Adrenal gland (tissue), 12 donors: Measurements from ENCODE around the gene MAN1A2. TPM values are rescaled to one million over a fixed set of nuclear protein-coding genes. Genes with fewer than 3 reads are reported as not detected.

ENCODE experiments used
- DNase-seq, 7 donors: peaks; one replicate each; pipeline ENCODE4 v3.0.0-alpha.2; 2019 to 2020
- H3K27ac ChIP-seq, 5 donors: fragments of 200-600 bp; sonication (generic) in 4 of 5; 1 replicate in 3 of 5; 2 replicates in 2 of 5; pipeline versions ENCODE4 v1.5.1 to v1.8.0; 2016 to 2020; ENCODE audit warnings: mild to moderate bottlenecking in 1 of 5
- H3K27me3 ChIP-seq: fragments of 200-600 bp; 2 replicates; pipeline ENCODE4 v1.8.0; 2021
- H3K36me3 ChIP-seq, 2 donors: fragments of 200-600 bp; replicated peaks in 1 of 2; 1 replicate in 1 of 2; 2 replicates in 1 of 2; pipeline versions ENCODE4 v1.5.1 to v1.8.0; 2018 to 2022
- H3K4me1 ChIP-seq, 2 donors: fragments of 200-600 bp; replicated peaks in 1 of 2; 1 replicate in 1 of 2; 2 replicates in 1 of 2; pipeline versions ENCODE4 v1.5.1 to v1.8.0; 2018 to 2021
- H3K4me3 ChIP-seq, 4 donors: fragments of 200-600 bp; sonication (generic) in 3 of 4; one replicate each; pipeline ENCODE4 v1.5.1; 2016 to 2018
- H3K9me3 ChIP-seq, 3 donors: fragments of 200-600 bp; sonication (generic) in 1 of 3; replicated peaks in 1 of 3; 1 replicate in 2 of 3; 2 replicates in 1 of 3; pipeline versions ENCODE4 v1.5.1 to v1.8.0; 2016 to 2021
- CTCF ChIP-seq, 6 experiments: fragments of 450-650 bp in 4 of 6; fragments of 200-600 bp in 2 of 6; sonication (generic) in 1 of 6; IDR thresholded peaks; 1 replicate in 5 of 6; 2 replicates in 1 of 6; pipeline versions ENCODE4 v1.5.1 to v1.8.0; 2016 to 2021; ENCODE audit warnings: antibody characterized with exemption in 6 of 6, mild to moderate bottlenecking in 2 of 6, moderate library complexity in 1 of 6
- POLR2A ChIP-seq, 2 donors: fragments of 450-650 bp; IDR thresholded peaks; one replicate each; pipeline ENCODE4 v1.6.1; 2017; ENCODE audit warnings: antibody characterized with exemption in 2 of 2, mild to moderate bottlenecking in 2 of 2, moderate library complexity in 1 of 2
- WGBS, 4 donors: extraction: QIAGEN DNeasy Blood & Tissue Kit in 2 of 4; methylation state at CpG; one replicate each; pipeline versions ENCODE4 v1.1.5 to v1.1.7; 2013 to 2017; 5-methylcytosine and 5-hydroxymethylcytosine counted together
- intact Hi-C, 2 donors: fragments of 100-400 bp; cut with DNase I; formaldehyde crosslinking; loops; one replicate each; pipeline versions ENCODE4 v1.14.1 to v1.15.0; 2022 to 2023
- polyA plus RNA-seq, 3 donors: library from polyadenylated mRNA; stranded (reverse); fragments of 200-250 nt in 2 of 3; fragments of 350-450 nt in 1 of 3; fragmentation: Illumina TruSeq in 1 of 3; extraction: RNeasy Lipid Tissue Mini Kit (QIAGEN cat#74804) in 1 of 3; gene quantifications; one replicate each; pipeline ENCODE4 v1.2.3, GENCODE V29; 2013 to 2014
- total RNA-seq, 9 donors: library from RNA; depleted of rRNA in 4 of 9; stranded (reverse); fragments of >200 nt in 4 of 9; fragments of 120-200 nt in 1 of 9; fragmentation: NEBNext Ultra II Directional in 1 of 9; extraction: Animal tissue kit (Norgen Biotek cat#: 25700) in 1 of 9; gene quantifications; one replicate each; pipeline versions ENCODE4 v1.1.0 to v1.2.4, GENCODE V29; 2013 to 2023
- donor health status: healthy with polysubstance abuse.
- donor health status: Bipolar disorder and iron deficiency.
- donor health status: DM: yes; HTN: yes; CAD: no.
- donor health status: DM: no; HTN: no; CAD: no.
- donor health status: DM: no; HTN: no; CAD: no.
- donor health status: DM: yes; HTN: yes; CAD: no.

Gene MAN1A2
- total and polyA plus RNA-seq, 12 donors, result 4.4 to 45.2 (median 34.1) TPM

- H3K4me3 ChIP-seq, result no peak overlapping the region
- no peaks in the 10 kb centered on the region for H3K36me3 ChIP-seq
- H3K27me3 ChIP-seq, result no peaks in the 10 kb centered on the region
- intact Hi-C loops, result no loop called here
- DNase-seq, result no peak
- H3K27ac ChIP-seq, result no peak overlapping the region
- H3K4me1 ChIP-seq, result peaks cover 0 to 17% of the 10 kb centered on the region in 2 donors
- TF ChIP-seq CTCF (IDR thresholded peaks at IDR 0.05) (no peak), POLR2A (IDR thresholded peaks at IDR 0.05) (no peak)
- H3K9me3 ChIP-seq, result no peaks in the 10 kb centered on the region
These were observed 29.4 kb downstream of the MAN1A2 start for GRCh38 chr1:117396636-117397035.

GRCh38 chr1:117398957-117399356 lies 31.7 kb downstream of the MAN1A2 start:
- H3K36me3 ChIP-seq, result no peaks in the 10 kb centered on the region
- no peak overlapping the region for H3K4me3 ChIP-seq
- peaks cover 0 to 4% (median 0%) of the 10 kb centered on the region in 3 donors for H3K9me3 ChIP-seq
- 78 to 92% (median 81%) methylated on average over 6 of the region's 6 CpGs for WGBS, 4 donors
- TF ChIP-seq CTCF (IDR thresholded peaks at IDR 0.05) (no peak), POLR2A (IDR thresholded peaks at IDR 0.05) (no peak)
- no peak for DNase-seq
- H3K27ac ChIP-seq, result no peak overlapping the region
- no peaks in the 10 kb centered on the region for H3K4me1 ChIP-seq
- intact Hi-C loops, result no loop called here
- no peaks in the 10 kb centered on the region for H3K27me3 ChIP-seq

GRCh38 chr1:117401761-117402160 lies 34.5 kb downstream of the MAN1A2 start:
- Histone ChIP-seq H3K9me3 (peaks cover 0 to 4% (median 0%) of the 10 kb centered on the region in 3 donors), H3K4me3 (no peak overlapping the region), H3K27me3 (no peaks in the 10 kb centered on the region), H3K4me1 (no peaks in the 10 kb centered on the region), H3K36me3 (no peaks in the 10 kb centered on the region), H3K27ac (no peak overlapping the region)
- TF ChIP-seq POLR2A (IDR thresholded peaks at IDR 0.05), result no peak
- no peak for TF ChIP-seq CTCF (IDR thresholded peaks at IDR 0.05)
- intact Hi-C loops, result no loop called here
- no peak for DNase-seq

- no peaks in the 10 kb centered on the region for H3K27me3 ChIP-seq
- intact Hi-C loops, result no loop called here
- no peaks in the 10 kb centered on the region for H3K36me3 ChIP-seq
- H3K4me1 ChIP-seq, result no peaks in the 10 kb centered on the region
- H3K27ac ChIP-seq, result no peak overlapping the region
- 96 to 99% (median 98%) methylated on average over 3 of the region's 3 CpGs for WGBS, 4 donors
- no peak for DNase-seq
- no peak overlapping the region for H3K4me3 ChIP-seq
- TF ChIP-seq POLR2A (IDR thresholded peaks at IDR 0.05) (no peak), CTCF (IDR thresholded peaks at IDR 0.05) (no peak)
- peaks cover 0 to 4% (median 0%) of the 10 kb centered on the region in 3 donors for H3K9me3 ChIP-seq
These were observed 36.3 kb downstream of the MAN1A2 start for GRCh38 chr1:117403597-117403996.
